Mucosa of rectum (tissue), 2 donors: Measurements from ENCODE around the gene PRKAG2.

ENCODE experiments used
- H3K27ac ChIP-seq, 2 donors: one replicate each; pipeline ENCODE4 v1.7.0; 2013; ENCODE audit warnings: inconsistent platforms in 2 of 2, low read depth in 2 of 2, low read length in 2 of 2
- H3K27me3 ChIP-seq, 2 donors: one replicate each; pipeline ENCODE4 v1.7.0; 2013; ENCODE audit warnings: low read length in 2 of 2; ENCODE audit not compliant: control insufficient read depth in 2 of 2, insufficient read depth in 2 of 2
- H3K36me3 ChIP-seq, 2 donors: one replicate each; pipeline ENCODE4 v1.7.0; 2013; ENCODE audit warnings: low read length in 2 of 2; ENCODE audit not compliant: control insufficient read depth in 2 of 2, insufficient read depth in 2 of 2
- H3K4me1 ChIP-seq, 2 donors: one replicate each; pipeline ENCODE4 v1.7.0; 2013; ENCODE audit warnings: low read length in 2 of 2, mild to moderate bottlenecking in 1 of 2; ENCODE audit not compliant: control insufficient read depth in 2 of 2, insufficient read depth in 2 of 2
- H3K4me3 ChIP-seq, 2 donors: one replicate each; pipeline ENCODE4 v1.7.0; 2013; ENCODE audit warnings: low read length in 2 of 2
- H3K9ac ChIP-seq, 2 donors: one replicate each; pipeline ENCODE4 v1.7.0; 2013; ENCODE audit warnings: low read length in 2 of 2, low read depth in 1 of 2, mild to moderate bottlenecking in 1 of 2
- H3K9me3 ChIP-seq, 2 donors: one replicate each; pipeline ENCODE4 v1.7.0; 2013; ENCODE audit warnings: low read length in 2 of 2; ENCODE audit not compliant: control insufficient read depth in 2 of 2
- donor health status: healthy.
- donor health status: Normal muscosa, but diverticular disease.

PRKAG2 gene

GRCh38 chr7:151790830-151791620 is 85.9 kb downstream of the PRKAG2 start:
- peaks cover 0 to 2% of the 10 kb centered on the region in 2 donors for H3K36me3 ChIP-seq
- no peak overlapping the region for H3K27ac ChIP-seq
- H3K27me3 ChIP-seq, result no peaks in the 10 kb centered on the region
- no peaks in the 10 kb centered on the region for H3K4me1 ChIP-seq
- H3K4me3 ChIP-seq, result no peak overlapping the region
- no peak overlapping the region for H3K9ac ChIP-seq
- no peaks in the 10 kb centered on the region for H3K9me3 ChIP-seq

DNA sequence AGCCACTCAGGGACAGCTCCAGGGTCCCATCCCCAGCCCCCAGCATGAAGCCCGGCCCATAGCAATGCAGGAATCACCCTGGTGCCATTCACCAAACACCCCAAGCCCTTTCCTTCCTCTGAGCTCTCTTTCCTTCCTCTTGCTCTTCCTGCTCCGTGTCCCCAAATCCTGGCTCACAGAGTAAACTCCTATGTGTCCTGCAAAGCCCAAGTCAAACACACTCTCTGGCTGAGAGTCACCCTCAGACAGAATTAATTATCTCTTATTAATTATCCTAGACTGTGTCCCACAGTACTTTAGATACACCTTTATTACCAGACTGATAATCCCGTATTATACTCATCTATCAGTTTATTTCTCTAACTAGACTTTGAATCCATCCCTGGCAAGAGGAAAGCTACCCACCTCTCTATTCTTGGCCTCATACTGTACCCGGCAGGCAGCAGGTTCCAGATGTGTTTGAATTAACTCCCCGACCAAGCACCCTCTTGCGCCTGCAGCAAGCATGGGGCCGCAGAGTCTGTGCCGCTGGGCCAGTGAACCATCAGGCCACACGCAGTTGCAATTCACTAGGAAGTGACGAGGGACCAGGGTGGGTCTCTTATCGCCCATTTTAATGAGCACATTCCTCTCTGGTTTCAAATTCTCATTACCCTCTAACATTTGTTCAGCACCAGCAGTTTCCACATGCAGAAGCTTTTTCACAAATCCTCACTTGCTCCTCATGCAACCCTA is 86.7 kb downstream of the PRKAG2 start:
- peaks cover 0 to 2% of the 10 kb centered on the region in 2 donors for H3K36me3 ChIP-seq
- no peak overlapping the region for H3K9ac ChIP-seq
- no peak overlapping the region for H3K27ac ChIP-seq
- no peaks in the 10 kb centered on the region for H3K9me3 ChIP-seq
- H3K4me3 ChIP-seq, result no peak overlapping the region
- H3K4me1 ChIP-seq, result no peaks in the 10 kb centered on the region
- no peaks in the 10 kb centered on the region for H3K27me3 ChIP-seq

- no peak overlapping the region for H3K9ac ChIP-seq
- peaks cover 0 to 2% of the 10 kb centered on the region in 2 donors for H3K36me3 ChIP-seq
- H3K9me3 ChIP-seq, result no peaks in the 10 kb centered on the region
- no peak overlapping the region for H3K27ac ChIP-seq
- H3K27me3 ChIP-seq, result no peaks in the 10 kb centered on the region
- H3K4me3 ChIP-seq, result no peak overlapping the region
- H3K4me1 ChIP-seq, result no peaks in the 10 kb centered on the region
Measured at GRCh38 chr7:151789380-151789947, 87.5 kb downstream of the PRKAG2 start.

- H3K36me3 ChIP-seq, result peaks cover 0 to 2% of the 10 kb centered on the region in 2 donors
- H3K4me1 ChIP-seq, result no peaks in the 10 kb centered on the region
- no peak overlapping the region for H3K27ac ChIP-seq
- H3K27me3 ChIP-seq, result no peaks in the 10 kb centered on the region
- H3K9ac ChIP-seq, result no peak overlapping the region
- H3K9me3 ChIP-seq, result no peaks in the 10 kb centered on the region
- no peak overlapping the region for H3K4me3 ChIP-seq
Measured at GRCh38 chr7:151787348-151787747, 89.6 kb downstream of the PRKAG2 start.

DNA sequence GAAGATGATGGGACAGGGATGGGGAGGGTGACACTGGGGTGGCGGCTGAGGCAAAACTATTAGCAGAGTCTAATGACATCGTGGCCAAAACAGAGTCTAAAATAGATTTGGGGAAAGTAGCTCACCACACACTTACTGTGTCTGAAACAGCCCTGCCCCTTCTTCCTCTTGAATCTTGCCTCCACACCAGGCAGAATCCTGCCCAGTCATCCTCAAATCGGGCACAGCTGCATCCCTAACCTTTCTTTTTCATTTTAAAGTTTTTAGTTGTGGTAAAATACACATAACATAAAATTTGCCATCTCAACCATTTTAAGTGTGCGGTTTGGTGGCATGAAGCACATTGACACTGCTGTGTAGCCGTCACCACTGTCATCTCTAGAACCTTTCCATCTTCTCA is 90.0 kb downstream of the PRKAG2 start:
- no peak overlapping the region for H3K9ac ChIP-seq
- peaks cover 0 to 2% of the 10 kb centered on the region in 2 donors for H3K36me3 ChIP-seq
- H3K27me3 ChIP-seq, result no peaks in the 10 kb centered on the region
- H3K27ac ChIP-seq, result no peak overlapping the region
- H3K9me3 ChIP-seq, result no peaks in the 10 kb centered on the region
- H3K4me3 ChIP-seq, result no peak overlapping the region
- H3K4me1 ChIP-seq, result no peaks in the 10 kb centered on the region

DNA sequence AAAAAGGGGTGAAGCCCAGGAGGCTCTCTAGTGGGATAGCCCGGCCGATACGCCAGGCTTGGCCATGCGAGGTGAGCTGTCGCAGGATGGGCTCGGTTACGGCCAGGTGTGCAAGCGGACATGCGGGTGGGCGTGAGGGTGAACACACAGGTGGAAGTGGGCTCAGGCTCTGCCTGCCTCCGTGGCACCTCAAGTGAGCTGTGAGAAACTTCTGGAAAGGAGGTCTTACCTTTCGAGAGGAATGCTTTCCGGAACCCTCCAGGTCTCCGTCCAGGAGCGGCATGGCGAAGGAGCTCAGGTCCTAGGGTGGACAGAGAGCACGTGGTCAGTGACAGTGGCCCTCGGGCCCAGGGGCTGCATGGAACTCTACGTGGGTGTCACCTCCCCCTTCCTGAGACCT is 90.7 kb downstream of the PRKAG2 start:
- no peak overlapping the region for H3K27ac ChIP-seq
- H3K9ac ChIP-seq, result no peak overlapping the region
- H3K36me3 ChIP-seq, result peaks cover 0 to 5% of the 10 kb centered on the region in 2 donors
- no peak overlapping the region for H3K4me3 ChIP-seq
- H3K27me3 ChIP-seq, result no peaks in the 10 kb centered on the region
- H3K9me3 ChIP-seq, result no peaks in the 10 kb centered on the region
- H3K4me1 ChIP-seq, result no peaks in the 10 kb centered on the region

GRCh38 chr7:151785681-151785965 is 91.3 kb downstream of the PRKAG2 start:
- Histone ChIP-seq H3K27me3 (no peaks in the 10 kb centered on the region), H3K9ac (no peak overlapping the region), H3K4me1 (no peaks in the 10 kb centered on the region), H3K9me3 (no peaks in the 10 kb centered on the region), H3K36me3 (peaks cover 2 to 8% of the 10 kb centered on the region in 2 donors), H3K4me3 (no peak overlapping the region), H3K27ac (no peak overlapping the region)

GRCh38 chr7:151784853-151785680 is 91.8 kb downstream of the PRKAG2 start:
- no peaks in the 10 kb centered on the region for H3K4me1 ChIP-seq
- H3K27me3 ChIP-seq, result no peaks in the 10 kb centered on the region
- no peak overlapping the region for H3K27ac ChIP-seq
- peaks cover 5 to 11% of the 10 kb centered on the region in 2 donors for H3K36me3 ChIP-seq
- H3K9ac ChIP-seq, result no peak overlapping the region
- no peak overlapping the region for H3K4me3 ChIP-seq
- H3K9me3 ChIP-seq, result no peaks in the 10 kb centered on the region

- Histone ChIP-seq H3K36me3 (peaks cover 13 to 18% of the 10 kb centered on the region in 2 donors), H3K27ac (no peak overlapping the region), H3K9me3 (no peaks in the 10 kb centered on the region), H3K9ac (no peak overlapping the region), H3K4me3 (no peak overlapping the region), H3K27me3 (no peaks in the 10 kb centered on the region), H3K4me1 (no peaks in the 10 kb centered on the region)
Measured at GRCh38 chr7:151783958-151784575, 92.8 kb downstream of the PRKAG2 start.
